ENCODE results near the gene ABHD1. TPM values are rescaled to one million over a fixed set of nuclear protein-coding genes. Genes with fewer than 3 reads are reported as not detected.

Gene ABHD1
- total RNA-seq, 4 donors from 2014 or later: 0.92 TPM; not detected in 3

- Histone ChIP-seq H3K4me3 (peak within 1 kb of the TSS; percentile 56 to 76 (median 70)), H3K27me3 (no peaks in the 10 kb centered on the region), H3K4me1 (peaks cover 54 to 97% (median 96%) of the 10 kb centered on the region in 4 donors), H3K36me3 (peaks cover 4 to 23% (median 12%) of the 10 kb centered on the region in 4 donors), H3K27ac (replicated peaks in 1 of 4) (peak within 1 kb of the TSS; percentile 98 to 99 (median 98)), H3K9me3 (no peaks in the 10 kb centered on the region)
- 9% methylated on average over 34 of the region's 41 CpGs for WGBS
- DNase-seq (ENCODE audit: extremely low spot score): peak; percentile 97
- intact Hi-C loops (cut with DNase I): loop anchor here (2.0 kb wide), 1 partner anchor 28 kb away; the partner anchor contains the start of gene AGBL5
- TF ChIP-seq EP300 (IDR thresholded peaks at IDR 0.05): no peak
- peak; percentile 76 to 83 for TF ChIP-seq POLR2AphosphoS5 (IDR thresholded peaks at IDR 0.05)
- peak in 1 of 3 experiments; percentile 18 for TF ChIP-seq CTCF (IDR thresholded peaks at IDR 0.05)
Observed at GRCh38 chr2:27078267-27079194, 45.1 kb upstream of the ABHD1 start, which contains the start of gene EMILIN1. Gene EMILIN1, plus strand, starts transcription at chr2:27078615. Its CDS starts 451 bp downstream, at chr2:27079066.

DNA sequence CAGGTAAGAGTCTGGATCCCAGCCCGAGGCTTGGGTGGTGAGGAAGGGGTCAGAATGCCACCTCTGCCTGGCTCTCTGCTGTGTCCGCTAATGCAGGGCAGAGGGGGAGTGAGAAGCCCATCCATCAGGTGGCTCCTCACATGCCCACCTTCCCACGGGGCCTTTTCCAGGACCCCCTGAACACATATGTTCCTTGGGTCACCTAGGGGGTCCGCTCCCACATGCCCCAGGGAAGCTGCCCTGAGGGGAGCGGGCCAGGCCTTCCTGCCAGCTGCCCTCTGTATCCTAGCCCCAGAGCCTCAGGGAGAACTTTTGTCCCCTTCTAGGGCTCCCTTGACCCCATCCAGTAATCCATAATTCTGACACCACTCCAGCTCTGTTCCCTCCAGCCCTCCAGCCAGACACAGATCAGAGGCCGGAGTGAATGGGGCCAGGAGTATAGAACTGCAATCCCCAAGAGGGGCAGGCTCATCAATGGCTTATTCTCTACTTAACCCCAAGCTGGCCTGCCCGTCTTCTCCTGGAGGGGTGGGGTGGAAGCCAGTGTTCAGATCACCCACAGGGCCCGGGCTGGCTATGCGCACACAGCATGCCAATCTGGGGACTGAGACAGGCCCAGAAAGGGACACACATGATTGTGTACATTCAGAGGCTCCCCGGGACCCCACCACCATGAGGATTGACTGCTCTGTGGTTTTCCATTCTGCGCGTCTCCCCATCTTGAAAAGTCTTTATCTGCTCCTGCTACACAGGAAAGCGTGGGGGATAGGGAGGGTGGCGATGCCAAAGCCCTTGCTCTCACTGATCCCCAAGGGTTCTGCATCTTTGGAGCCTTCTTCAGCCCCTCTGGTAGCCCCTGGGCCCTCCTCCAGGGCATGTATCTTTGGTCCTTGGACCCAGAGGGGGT is 44.1 kb upstream of the ABHD1 start:
- peaks cover 47 to 97% (median 96%) of the 10 kb centered on the region in 4 donors for H3K4me1 ChIP-seq
- H3K9me3 ChIP-seq: no peaks in the 10 kb centered on the region
- no peaks in the 10 kb centered on the region for H3K27me3 ChIP-seq
- H3K36me3 ChIP-seq: peaks cover 4 to 27% (median 14%) of the 10 kb centered on the region in 4 donors
- no peak for DNase-seq (ENCODE audit: extremely low spot score)
- H3K4me3 ChIP-seq: peak overlapping the region; percentile 56 to 76 (median 70)
- TF ChIP-seq EP300 (IDR thresholded peaks at IDR 0.05) (no peak), CTCF (IDR thresholded peaks at IDR 0.05) (no peak), POLR2AphosphoS5 (IDR thresholded peaks at IDR 0.05) (no peak), POLR2A (IDR thresholded peaks at IDR 0.05; ENCODE audit: low read depth) (no peak)
- peak overlapping the region; percentile 98 to 99 (median 98) for H3K27ac ChIP-seq (replicated peaks in 1 of 4)
- WGBS: 35% methylated on average over 11 of the region's 14 CpGs
- intact Hi-C loops (cut with DNase I): loop anchor here (2.0 kb wide), 1 partner anchor 29 kb away; the partner anchor contains the start of gene AGBL5

- peak overlapping the region; percentile 98 to 99 (median 98) for H3K27ac ChIP-seq (replicated peaks in 1 of 4)
- TF ChIP-seq CTCF (IDR thresholded peaks at IDR 0.05) (no peak), POLR2AphosphoS5 (IDR thresholded peaks at IDR 0.05) (no peak), EP300 (IDR thresholded peaks at IDR 0.05) (no peak), POLR2A (IDR thresholded peaks at IDR 0.05; ENCODE audit: low read depth) (no peak)
- H3K4me1 ChIP-seq: peaks cover 44 to 97% (median 96%) of the 10 kb centered on the region in 4 donors
- no peaks in the 10 kb centered on the region for H3K9me3 ChIP-seq
- peaks cover 4 to 27% (median 14%) of the 10 kb centered on the region in 4 donors for H3K36me3 ChIP-seq
- H3K4me3 ChIP-seq: peak overlapping the region; percentile 56 to 76 (median 70)
- intact Hi-C loops (cut with DNase I): no loop called here
- 30% methylated on average over 4 of the region's 7 CpGs for WGBS
- H3K27me3 ChIP-seq: no peaks in the 10 kb centered on the region
- no peak for DNase-seq (ENCODE audit: extremely low spot score)
Observed at GRCh38 chr2:27080140-27080469, 43.5 kb upstream of the ABHD1 start.

DNA sequence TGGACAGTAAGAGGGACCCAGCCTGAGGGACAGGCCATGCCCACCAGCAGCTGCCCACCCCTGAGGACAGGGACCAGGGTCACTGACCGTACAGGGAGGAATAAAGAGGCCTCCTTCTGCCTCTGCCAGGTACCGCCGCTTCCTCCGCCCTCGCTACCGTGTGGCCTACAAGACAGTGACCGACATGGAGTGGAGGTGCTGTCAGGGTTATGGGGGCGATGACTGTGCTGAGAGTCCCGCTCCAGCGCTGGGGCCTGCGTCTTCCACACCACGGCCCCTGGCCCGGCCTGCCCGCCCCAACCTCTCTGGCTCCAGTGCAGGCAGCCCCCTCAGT is 43.0 kb upstream of the ABHD1 start:
- Histone ChIP-seq H3K4me3 (peak overlapping the region; percentile 56 to 76 (median 70)), H3K27me3 (no peaks in the 10 kb centered on the region), H3K36me3 (peaks cover 4 to 27% (median 14%) of the 10 kb centered on the region in 4 donors), H3K27ac (replicated peaks in 1 of 4) (peak overlapping the region; percentile 98 to 99 (median 98)), H3K9me3 (no peaks in the 10 kb centered on the region), H3K4me1 (peaks cover 47 to 97% (median 96%) of the 10 kb centered on the region in 4 donors)
- intact Hi-C loops (cut with DNase I): no loop called here
- TF ChIP-seq POLR2A (IDR thresholded peaks at IDR 0.05; ENCODE audit: low read depth) (no peak), POLR2AphosphoS5 (IDR thresholded peaks at IDR 0.05) (no peak), EP300 (IDR thresholded peaks at IDR 0.05) (no peak), CTCF (IDR thresholded peaks at IDR 0.05) (no peak)
- no peak for DNase-seq (ENCODE audit: extremely low spot score)
- 31% methylated on average over 7 of the region's 14 CpGs for WGBS
